CD4-positive, alpha-beta T cell (primary cell): ENCODE data around the gene DAPK2. TPM values are rescaled to one million over a fixed set of nuclear protein-coding genes. Genes with fewer than 3 reads are reported as not detected.

Experiments used
- ATAC-seq: fragments of 200-7000 bp; cut with Tn5 transposase; one replicate; pipeline ENCODE4 v1.10.0; 2022; ENCODE audit warnings: mild to moderate bottlenecking; ENCODE audit not compliant: poor library complexity
- CTCF ChIA-PET: fragments of 350-600 bp; sonication (Branson Sonifier 250); formaldehyde crosslinking; loops from one replicate; lab custom pipeline; 2021; ENCODE audit warnings: antibody characterized with exemption, inconsistent platforms; lab: Charles Lee
- POLR2A ChIA-PET: fragments of 350-600 bp; sonication (Branson Sonifier 250); formaldehyde crosslinking; loops from one replicate; lab custom pipeline; 2021; ENCODE audit warnings: antibody characterized with exemption, inconsistent platforms; lab: Charles Lee
- DNase-seq, 14 experiments: peaks; one replicate each; pipeline ENCODE4 v3.0.0-alpha.2; 2013 to 2020; ENCODE audit warnings: mixed read lengths in 2 of 14
- H3K27ac ChIP-seq, 2 donors: one replicate each; pipeline versions ENCODE4 v1.5.1 to v1.7.0; 2013; ENCODE audit warnings: low read length in 2 of 2, low read depth in 1 of 2, mild to moderate bottlenecking in 1 of 2
- H3K27me3 ChIP-seq, 2 experiments: 1 replicate in 1 of 2; 2 replicates in 1 of 2; pipeline versions ENCODE4 v1.6.1 to v1.7.0; 2013; ENCODE audit warnings: low read length in 2 of 2, control low read depth in 1 of 2, mild to moderate bottlenecking in 1 of 2, moderate library complexity in 1 of 2; ENCODE audit not compliant: insufficient read depth in 2 of 2, control insufficient read depth in 1 of 2
- H3K36me3 ChIP-seq: one replicate; pipeline ENCODE4 v1.6.1; 2013; ENCODE audit warnings: low read length, control low read depth; ENCODE audit not compliant: insufficient read depth
- H3K4me1 ChIP-seq: one replicate; pipeline ENCODE4 v1.6.1; 2013; ENCODE audit warnings: low read length, control low read depth; ENCODE audit not compliant: insufficient read depth
- H3K4me3 ChIP-seq: one replicate; pipeline ENCODE4 v1.5.1; 2013; ENCODE audit warnings: mild to moderate bottlenecking, low read length, moderate library complexity
- H3K9me3 ChIP-seq, 2 experiments: 1 replicate in 1 of 2; 2 replicates in 1 of 2; pipeline versions ENCODE4 v1.6.1 to v1.7.0; 2013; ENCODE audit warnings: low read length in 2 of 2, mild to moderate bottlenecking in 2 of 2, control low read depth in 1 of 2, moderate library complexity in 1 of 2; ENCODE audit not compliant: control insufficient read depth in 1 of 2, insufficient read depth in 1 of 2
- H3K27ac Mint-ChIP-seq: one replicate; pipeline ENCODE4 v1.8.0; 2020; ENCODE audit warnings: mixed read lengths
- H3K27me3 Mint-ChIP-seq: one replicate; pipeline ENCODE4 v1.8.0; 2021; ENCODE audit warnings: mixed read lengths
- H3K36me3 Mint-ChIP-seq: one replicate; pipeline ENCODE4 v1.8.0; 2021; ENCODE audit warnings: low read depth, mixed read lengths
- H3K4me1 Mint-ChIP-seq: one replicate; pipeline ENCODE4 v1.8.0; 2021; ENCODE audit warnings: low read depth, mixed read lengths
- H3K4me3 Mint-ChIP-seq: one replicate; pipeline ENCODE4 v1.8.0; 2020; ENCODE audit warnings: mild to moderate bottlenecking, mixed read lengths
- H3K9me3 Mint-ChIP-seq: one replicate; pipeline ENCODE4 v1.8.0; 2020; ENCODE audit warnings: mixed read lengths
- intact Hi-C, 2 experiments: fragments of 100-400 bp; cut with DNase I in 1 of 2; cut with micrococcal nuclease in 1 of 2; formaldehyde crosslinking; loops; one replicate each; pipeline versions ENCODE4 v1.15.1 to v1.9.0; 2023 to 2025; cut with DNase I, micrococcal nuclease
- total RNA-seq, 174 experiments: library from RNA in 2 of 174; stranded (reverse) in 2 of 174; gene quantifications; one replicate each; pipeline ENCODE4 v1.2.3 and lab custom pipeline; 2021 to 2026
- TF ChIP-seq, protein P1 (sequence below): fragments of 200-600 bp; IDR thresholded peaks from one replicate; pipeline ENCODE4 v1.8.0; 2022; ENCODE audit warnings: antibody characterized with exemption, mild to moderate bottlenecking

The DAPK2 gene
- total RNA-seq, 2 experiments from 2014 or later = 1.3 to 1.6 TPM

DNA sequence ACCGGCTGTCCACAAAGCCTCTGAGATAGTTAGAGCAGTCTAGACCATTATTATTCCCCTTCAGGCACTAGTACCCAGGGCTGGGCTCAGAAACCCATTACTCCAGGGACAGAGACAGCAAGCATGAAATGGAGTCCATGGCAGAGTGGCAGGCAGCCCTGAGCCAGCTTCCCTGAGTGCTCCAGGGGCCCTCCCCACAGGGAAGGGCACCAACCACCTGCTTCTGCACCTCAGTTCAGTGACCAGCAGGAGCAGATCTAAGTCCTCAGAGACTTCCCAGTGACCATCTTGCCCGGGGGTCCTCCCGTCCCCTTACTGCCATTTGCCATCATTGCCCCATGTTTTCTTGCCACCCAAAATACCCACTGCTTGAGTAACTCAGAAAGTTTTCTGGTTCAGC is 62.0 kb downstream of the DAPK2 start:
- Histone ChIP-seq H3K4me1 (no peaks in the 10 kb centered on the region), H3K27ac (no peak overlapping the region), H3K4me3 (no peak overlapping the region), H3K9me3 (no peaks in the 10 kb centered on the region), H3K27me3 (no peaks in the 10 kb centered on the region), H3K36me3 (no peaks in the 10 kb centered on the region)
- H3K36me3 Mint-ChIP-seq = no peaks in the 10 kb centered on the region
- H3K4me3 Mint-ChIP-seq = no peak overlapping the region
- H3K4me1 Mint-ChIP-seq = no peaks in the 10 kb centered on the region
- POLR2A ChIA-PET = no interaction called here
- CTCF ChIA-PET = no interaction called here
- no peaks in the 10 kb centered on the region for H3K9me3 Mint-ChIP-seq
- intact Hi-C loops = no loop called here
- TF ChIP-seq, protein P1, sequence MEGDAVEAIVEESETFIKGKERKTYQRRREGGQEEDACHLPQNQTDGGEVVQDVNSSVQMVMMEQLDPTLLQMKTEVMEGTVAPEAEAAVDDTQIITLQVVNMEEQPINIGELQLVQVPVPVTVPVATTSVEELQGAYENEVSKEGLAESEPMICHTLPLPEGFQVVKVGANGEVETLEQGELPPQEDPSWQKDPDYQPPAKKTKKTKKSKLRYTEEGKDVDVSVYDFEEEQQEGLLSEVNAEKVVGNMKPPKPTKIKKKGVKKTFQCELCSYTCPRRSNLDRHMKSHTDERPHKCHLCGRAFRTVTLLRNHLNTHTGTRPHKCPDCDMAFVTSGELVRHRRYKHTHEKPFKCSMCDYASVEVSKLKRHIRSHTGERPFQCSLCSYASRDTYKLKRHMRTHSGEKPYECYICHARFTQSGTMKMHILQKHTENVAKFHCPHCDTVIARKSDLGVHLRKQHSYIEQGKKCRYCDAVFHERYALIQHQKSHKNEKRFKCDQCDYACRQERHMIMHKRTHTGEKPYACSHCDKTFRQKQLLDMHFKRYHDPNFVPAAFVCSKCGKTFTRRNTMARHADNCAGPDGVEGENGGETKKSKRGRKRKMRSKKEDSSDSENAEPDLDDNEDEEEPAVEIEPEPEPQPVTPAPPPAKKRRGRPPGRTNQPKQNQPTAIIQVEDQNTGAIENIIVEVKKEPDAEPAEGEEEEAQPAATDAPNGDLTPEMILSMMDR = no peak
- DNase-seq = no peak
- no peak overlapping the region for H3K27ac Mint-ChIP-seq
- H3K27me3 Mint-ChIP-seq = no peaks in the 10 kb centered on the region
- ATAC-seq = no peak

DNA sequence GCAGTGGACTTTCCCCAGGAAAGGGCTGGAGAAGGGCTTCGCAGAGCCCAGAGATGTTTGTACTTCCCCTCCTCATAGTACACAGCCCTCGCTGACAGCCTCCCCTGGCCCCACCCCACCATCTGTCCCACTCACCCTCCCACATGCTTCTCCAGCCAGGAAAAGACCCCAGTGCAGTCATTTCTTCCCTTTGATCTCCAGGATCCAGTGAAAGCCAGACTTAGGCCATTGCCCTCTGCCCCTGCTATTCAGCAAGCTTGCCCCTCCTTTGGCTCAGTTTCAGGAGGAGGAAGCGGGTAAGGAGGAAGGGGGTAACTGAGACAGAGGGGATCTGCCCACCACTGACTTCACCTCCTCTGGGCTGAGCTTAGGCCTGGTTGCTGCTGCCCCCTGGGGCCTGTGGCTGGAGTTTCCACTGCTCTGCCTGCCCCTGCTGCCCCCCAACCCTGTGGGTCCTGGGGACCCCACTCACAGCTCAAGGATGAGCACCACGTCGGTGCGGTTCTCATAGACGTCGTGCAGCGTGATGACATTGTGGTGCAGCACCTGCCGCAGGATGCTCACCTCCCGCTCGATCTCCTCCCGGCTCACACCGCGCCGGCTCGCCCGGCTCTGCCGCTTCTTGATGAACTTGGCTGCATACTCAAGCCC is 63.1 kb downstream of the DAPK2 start:
- DNase-seq = peak in 1 of 14 experiments; percentile 21
- intact Hi-C loops = no loop called here
- no peaks in the 10 kb centered on the region for H3K27me3 ChIP-seq
- no peaks in the 10 kb centered on the region for H3K36me3 Mint-ChIP-seq
- no peak overlapping the region for H3K27ac Mint-ChIP-seq
- no peaks in the 10 kb centered on the region for H3K9me3 ChIP-seq
- H3K36me3 ChIP-seq = no peaks in the 10 kb centered on the region
- H3K4me1 Mint-ChIP-seq = no peaks in the 10 kb centered on the region
- POLR2A ChIA-PET = no interaction called here
- no peaks in the 10 kb centered on the region for H3K4me1 ChIP-seq
- no peak for ATAC-seq
- H3K4me3 Mint-ChIP-seq = no peak overlapping the region
- H3K9me3 Mint-ChIP-seq = no peaks in the 10 kb centered on the region
- CTCF ChIA-PET = interaction anchor here (0.7 kb wide), 1 partner anchor 14 kb away, joined by 3 read pairs; no protein-coding TSS in a partner anchor
- H3K4me3 ChIP-seq = no peak overlapping the region
- H3K27ac ChIP-seq = no peak overlapping the region
- TF ChIP-seq, protein P1 = peak; percentile 11
- H3K27me3 Mint-ChIP-seq = no peaks in the 10 kb centered on the region

DNA sequence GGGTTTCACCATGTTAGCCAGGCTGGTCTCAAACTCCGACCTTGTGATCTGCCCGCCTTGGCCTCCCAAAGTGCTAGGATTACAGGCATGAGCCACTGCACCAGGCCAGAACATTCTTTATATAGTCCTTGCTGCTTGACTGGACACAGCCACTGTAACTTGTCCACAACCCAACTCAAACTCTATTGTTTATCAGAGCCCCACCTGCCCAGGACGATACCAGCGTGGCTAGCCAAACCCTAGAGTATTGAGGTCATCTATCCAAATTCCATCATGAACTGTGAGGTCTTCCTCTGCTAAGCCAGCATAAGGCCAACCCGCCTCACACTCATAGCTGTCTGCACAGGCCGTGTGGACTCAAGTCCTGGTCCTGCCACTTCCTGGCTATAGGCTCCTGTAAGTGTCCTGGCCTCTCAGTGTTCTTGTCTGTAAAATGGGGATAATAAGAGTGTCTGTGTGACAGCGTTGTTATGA is 63.9 kb downstream of the DAPK2 start:
- ATAC-seq = no peak
- no peaks in the 10 kb centered on the region for H3K27me3 Mint-ChIP-seq
- H3K27ac ChIP-seq = no peak overlapping the region
- no peaks in the 10 kb centered on the region for H3K9me3 ChIP-seq
- no peaks in the 10 kb centered on the region for H3K4me1 ChIP-seq
- H3K36me3 Mint-ChIP-seq = no peaks in the 10 kb centered on the region
- intact Hi-C loops = no loop called here
- H3K9me3 Mint-ChIP-seq = no peaks in the 10 kb centered on the region
- H3K4me3 ChIP-seq = no peak overlapping the region
- H3K4me3 Mint-ChIP-seq = no peak overlapping the region
- no peaks in the 10 kb centered on the region for H3K36me3 ChIP-seq
- TF ChIP-seq, protein P1 = no peak
- CTCF ChIA-PET = interaction anchor here (0.7 kb wide), 1 partner anchor 14 kb away, joined by 3 read pairs; no protein-coding TSS in a partner anchor
- H3K27me3 ChIP-seq = no peaks in the 10 kb centered on the region
- POLR2A ChIA-PET = no interaction called here
- no peaks in the 10 kb centered on the region for H3K4me1 Mint-ChIP-seq
- H3K27ac Mint-ChIP-seq = no peak overlapping the region
- DNase-seq = no peak
